IMR-90 (cell line): Measurements from ENCODE around the gene SLC22A31. TPM values are rescaled to one million over a fixed set of nuclear protein-coding genes. Genes with fewer than 3 reads are reported as not detected.

Source experiments
- ATAC-seq: fragments of 200-7000 bp; cut with Tn5 transposase; 2 replicates; pipeline ENCODE4 v1.9.1; 2020; ENCODE audit warnings: low read depth, mild to moderate bottlenecking, moderate library complexity
- BruUV-seq: library from RNA; stranded (reverse); fragments of 400-500 nt; replicated peaks from 2 replicates; lab custom pipeline; 2021; lab: Mats Ljungman, UMichigan
- CTCF ChIA-PET: fragments of 300-600 bp; formaldehyde crosslinking; extraction: SDS; loops from one replicate; lab custom pipeline; 2021; ENCODE audit warnings: antibody characterized with exemption; lab: Yijun Ruan, JAX
- POLR2A ChIA-PET: fragments of 300-600 bp; sonication (Branson Sonifier 250); formaldehyde crosslinking; loops from one replicate; lab custom pipeline; 2022; ENCODE audit warnings: antibody characterized with exemption; ENCODE audit not compliant: unreplicated experiment; lab: Charles Lee
- DNase-seq: peaks from one replicate; pipeline ENCODE4 v3.0.0; 2013
- H2AFZ ChIP-seq: replicated peaks from 2 replicates; pipeline ENCODE3; 2013; ENCODE audit warnings: low read length, mild to moderate bottlenecking; ENCODE audit not compliant: poor library complexity
- H2AK5ac ChIP-seq: 2 replicates; pipeline ENCODE4 v1.6.1; 2013; ENCODE audit warnings: low read depth, low read length, inconsistent platforms
- H2AK9ac ChIP-seq: replicated peaks from 2 replicates; pipeline ENCODE3; 2013; ENCODE audit warnings: mild to moderate bottlenecking, low read depth, low read length, moderate library complexity; ENCODE audit not compliant: poor library complexity
- H2BK120ac ChIP-seq: 2 replicates; pipeline ENCODE4 v1.6.1; 2013; ENCODE audit warnings: low read depth, low read length, inconsistent platforms
- H2BK15ac ChIP-seq: 3 replicates; pipeline ENCODE4 v1.6.1; 2013; ENCODE audit warnings: low read depth, low read length, inconsistent platforms
- H2BK20ac ChIP-seq: 2 replicates; pipeline ENCODE4 v1.6.1; 2013; ENCODE audit warnings: low read depth, mild to moderate bottlenecking, inconsistent platforms, low read length, moderate library complexity
- H2BK5ac ChIP-seq: 2 replicates; pipeline ENCODE4 v1.6.1; 2013; ENCODE audit warnings: mild to moderate bottlenecking, low read depth, low read length, inconsistent platforms; ENCODE audit not compliant: poor library complexity, severe bottlenecking
- H3K14ac ChIP-seq: replicated peaks from 2 replicates; pipeline ENCODE4 v1.6.1; 2013; ENCODE audit warnings: low read depth, low read length, inconsistent platforms
- H3K18ac ChIP-seq: 2 replicates; pipeline ENCODE4 v1.6.1; 2013; ENCODE audit warnings: low read depth, low read length, control low read depth
- H3K23ac ChIP-seq: 2 replicates; pipeline ENCODE4 v1.6.1; 2013; ENCODE audit warnings: low read depth, low read length, inconsistent platforms
- H3K27ac ChIP-seq: 2 replicates; pipeline ENCODE4 v1.5.1; 2013; ENCODE audit warnings: mild to moderate bottlenecking, control low read depth, low read length; ENCODE audit not compliant: insufficient read depth
- H3K27me3 ChIP-seq: 2 replicates; pipeline ENCODE4 v1.6.1; 2013; ENCODE audit warnings: low read length; ENCODE audit not compliant: control insufficient read depth, insufficient read depth
- H3K36me3 ChIP-seq: 2 replicates; pipeline ENCODE4 v1.6.1; 2013; ENCODE audit warnings: low read length, mixed read lengths; ENCODE audit not compliant: control insufficient read depth, insufficient read depth
- H3K4ac ChIP-seq: 2 replicates; pipeline ENCODE4 v1.6.1; 2013; ENCODE audit warnings: low read depth, low read length, inconsistent platforms
- H3K4me1 ChIP-seq: 2 replicates; pipeline ENCODE4 v1.6.1; 2013; ENCODE audit warnings: low read length, mixed read lengths; ENCODE audit not compliant: control insufficient read depth, insufficient read depth
- H3K4me2 ChIP-seq: 2 replicates; pipeline ENCODE4 v1.6.1; 2013; ENCODE audit warnings: low read depth, mild to moderate bottlenecking, control low read depth, low read length, moderate library complexity
- H3K4me3 ChIP-seq: 2 replicates; pipeline ENCODE4 v1.5.1; 2013; ENCODE audit warnings: low read depth, mild to moderate bottlenecking, control low read depth, low read length, moderate library complexity; ENCODE audit not compliant: insufficient read depth
- H3K56ac ChIP-seq: 2 replicates; pipeline ENCODE4 v1.6.1; 2013; ENCODE audit warnings: low read length, inconsistent platforms; ENCODE audit not compliant: insufficient read depth; ENCODE audit errors: extremely low read depth
- H3K79me1 ChIP-seq, 2 experiments: 2 replicates each; pipeline ENCODE4 v1.6.1; 2013; ENCODE audit warnings: low read length in 2 of 2, inconsistent platforms in 1 of 2, low read depth in 1 of 2
- H3K9ac ChIP-seq: 2 replicates; pipeline ENCODE4 v1.6.1; 2013; ENCODE audit warnings: low read depth, low read length, control low read depth
- H3K9me1 ChIP-seq: 2 replicates; pipeline ENCODE4 v1.6.1; 2013; ENCODE audit warnings: low read length, inconsistent platforms; ENCODE audit not compliant: insufficient read depth
- H3K9me3 ChIP-seq: 2 replicates; pipeline ENCODE4 v1.6.1; 2013; ENCODE audit warnings: low read length; ENCODE audit not compliant: control insufficient read depth, insufficient read depth
- H4K20me1 ChIP-seq: 2 replicates; pipeline ENCODE4 v1.6.1; 2013; ENCODE audit warnings: low read length, inconsistent platforms; ENCODE audit not compliant: insufficient read depth
- H4K5ac ChIP-seq: 2 replicates; pipeline ENCODE4 v1.6.1; 2013; ENCODE audit warnings: mild to moderate bottlenecking, low read depth, low read length, control low read depth
- H4K8ac ChIP-seq, 2 experiments: 2 replicates each; pipeline ENCODE4 v1.6.1; 2013; ENCODE audit warnings: low read depth in 2 of 2, low read length in 2 of 2, control low read depth in 1 of 2, inconsistent platforms in 1 of 2
- H4K91ac ChIP-seq: 2 replicates; pipeline ENCODE4 v1.6.1; 2013; ENCODE audit warnings: low read depth, low read length, inconsistent platforms; ENCODE audit not compliant: insufficient read depth
- CEBPB ChIP-seq: IDR thresholded peaks from 2 replicates; pipeline ENCODE4 v1.6.1; 2012; ENCODE audit warnings: low read depth, low read length, improper control_type of control experiment
- FOS ChIP-seq: fragments of 150-350 bp; IDR thresholded peaks from 2 replicates; pipeline ENCODE4 v1.6.1; 2016; ENCODE audit warnings: low read depth, low read length
- MAZ ChIP-seq: IDR thresholded peaks from 2 replicates; pipeline ENCODE4 v1.6.1; 2012; ENCODE audit warnings: low read depth, mild to moderate bottlenecking, low read length, improper control_type of control experiment, moderate library complexity, borderline replicate concordance
- POLR2A ChIP-seq: IDR thresholded peaks from 2 replicates; pipeline ENCODE4 v1.6.1; 2012; ENCODE audit warnings: mild to moderate bottlenecking, low read depth, low read length
- RAD21 ChIP-seq: IDR thresholded peaks from 2 replicates; pipeline ENCODE4 v1.6.1; 2012; ENCODE audit warnings: low read length, improper control_type of control experiment
- RFX5 ChIP-seq: IDR thresholded peaks from 2 replicates; pipeline ENCODE4 v1.8.0; 2012; ENCODE audit warnings: low read depth, mild to moderate bottlenecking, low read length, moderate library complexity
- WGBS, 2 experiments: methylation state at CpG; one replicate each; pipeline versions ENCODE4 v1.1.5 to v1.1.7; 2013; ENCODE audit warnings: missing lambda C conversion rate in 2 of 2; ENCODE audit not compliant: insufficient read length in 1 of 2; ENCODE audit errors: extremely low coverage in 2 of 2; 5-methylcytosine and 5-hydroxymethylcytosine counted together
- dilution Hi-C: fragments of 300-500 bp; cut with HindIII; formaldehyde crosslinking; loops from one replicate; pipeline ENCODE4 v1.14.3; 2018; ENCODE audit warnings: low sequenced_read_pairs; ENCODE audit not compliant: unreplicated experiment
- in situ Hi-C: fragments of 300-500 bp; cut with MboI; formaldehyde crosslinking; loops from 3 replicates; pipeline ENCODE4 v1.14.3; 2019; ENCODE audit warnings: low sequenced_read_pairs, inconsistent platforms, mixed read lengths
- intact Hi-C: fragments of 100-400 bp; cut with micrococcal nuclease; formaldehyde crosslinking; loops from 2 replicates; pipeline ENCODE4 v1.10.0; 2022
- polyA plus RNA-seq, 3 experiments: library from polyadenylated mRNA; depleted of rRNA; stranded (reverse); fragments of >200 nt; gene quantifications; 2 replicates each; pipeline ENCODE4 v1.2.3, GENCODE V29; 2012; ENCODE audit warnings: low replicate concordance in 1 of 3
- total RNA-seq: library from RNA; depleted of rRNA; stranded (reverse); fragments of >200 nt; gene quantifications from 2 replicates; pipeline ENCODE4 v1.2.3, GENCODE V29; 2012

Gene SLC22A31
- total and polyA plus RNA-seq, 2 of the 4 experiments (the other 2 are of a cell fraction) = 0.18 to 5.5 TPM

- H3K27me3 ChIP-seq = peaks cover 32% of the 10 kb centered on the region
- no peak overlapping the region for H3K9ac ChIP-seq
- H3K23ac ChIP-seq = no peak overlapping the region
- H3K36me3 ChIP-seq = no peaks in the 10 kb centered on the region
- no peak overlapping the region for H3K4me2 ChIP-seq
- H2BK20ac ChIP-seq = no peak overlapping the region
- intact Hi-C loops (no loop called here), dilution Hi-C loops (no loop called here), in situ Hi-C loops (no loop called here)
- H3K14ac ChIP-seq = no peak overlapping the region
- POLR2A ChIA-PET = interaction anchor here (0.5 kb wide), 1 partner anchor 606 kb away, joined by 11 read pairs; no protein-coding TSS in a partner anchor
- no peak overlapping the region for H3K56ac ChIP-seq
- H2BK5ac ChIP-seq = no peak overlapping the region
- no peaks in the 10 kb centered on the region for H3K79me1 ChIP-seq
- H3K4ac ChIP-seq = no peak overlapping the region
- CTCF ChIA-PET = no interaction called here
- 82% methylated on average over 10 of the region's 26 CpGs; no CpG with 5 or more reads in 1 of the 2 experiments for WGBS, 2 experiments
- no peak overlapping the region for H2AK5ac ChIP-seq
- H2BK15ac ChIP-seq = no peak overlapping the region
- ATAC-seq (no peak), DNase-seq (no peak)
- no peak overlapping the region for H2BK120ac ChIP-seq
- no peak overlapping the region for H4K5ac ChIP-seq
- peaks cover 5% of the 10 kb centered on the region for H3K9me3 ChIP-seq
- H4K8ac ChIP-seq = no peak overlapping the region
- TF ChIP-seq FOS (no peak), RFX5 (no peak), RAD21 (no peak), CEBPB (no peak), POLR2A (no peak), MAZ (no peak)
- no TSS peak for BruUV-seq
- H3K4me3 ChIP-seq = no peak overlapping the region
- H4K20me1 ChIP-seq = peaks cover 7% of the 10 kb centered on the region
- no peak overlapping the region for H2AK9ac ChIP-seq
- no peak overlapping the region for H3K27ac ChIP-seq
- H3K18ac ChIP-seq = no peak overlapping the region
- peaks cover 8% of the 10 kb centered on the region for H3K4me1 ChIP-seq
- H3K9me1 ChIP-seq = no peaks in the 10 kb centered on the region
- no peak overlapping the region for H2AFZ ChIP-seq
- H4K91ac ChIP-seq = no peak overlapping the region
Measured at GRCh38 chr16:89197633-89198416, 2.5 kb downstream of the SLC22A31 start.
